ENCODE measurements around the gene WWTR1. TPM values are rescaled to one million over a fixed set of nuclear protein-coding genes. Genes with fewer than 3 reads are reported as not detected.
A peak's percentile ranks its signal among the peaks of the same experiment; 100 is the strongest.

Gene WWTR1
- total and polyA plus RNA-seq, 4 experiments from 2014 or later: 0.41 to 1.2 (median 1.1) TPM; not detected in 1

DNA sequence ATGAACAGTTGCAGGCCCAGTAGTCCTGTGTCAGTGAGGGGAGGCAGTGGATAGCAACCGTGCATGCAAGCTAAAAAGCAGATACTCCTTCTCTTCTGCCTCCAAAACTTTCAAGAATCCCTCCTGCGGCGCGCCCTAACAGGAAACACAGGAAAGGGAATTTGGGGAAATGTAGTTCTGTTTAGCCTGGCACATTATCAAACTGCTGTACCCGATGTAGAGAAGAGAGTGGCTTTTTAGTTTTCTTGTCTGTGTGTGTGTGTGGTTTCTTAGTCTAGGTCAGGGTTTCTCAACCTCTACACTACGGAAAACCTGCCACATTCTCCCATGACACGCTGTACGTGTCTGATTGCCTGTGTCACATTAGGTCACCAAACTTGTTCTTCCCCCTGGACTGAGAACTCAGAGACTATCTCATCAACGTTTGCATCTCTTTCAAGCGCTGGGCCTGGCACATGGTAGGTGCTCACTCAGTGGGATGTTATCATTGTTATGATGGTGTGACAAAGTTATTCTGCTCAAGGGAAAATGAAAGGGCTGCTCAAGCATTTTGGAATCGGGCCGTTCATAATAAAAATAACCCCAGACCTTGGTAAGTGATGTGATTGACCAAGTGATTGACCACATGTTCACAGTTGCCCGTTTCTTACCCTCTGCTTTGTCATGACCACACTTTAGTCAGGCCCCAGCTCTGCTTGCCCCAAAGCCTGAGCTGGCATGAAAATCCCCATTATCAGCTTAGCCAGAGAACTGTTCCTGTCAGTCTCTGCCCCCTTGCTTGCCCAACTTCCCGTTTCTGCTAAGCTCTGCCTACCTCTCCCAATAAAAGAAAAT is 150.1 kb downstream of the WWTR1 start:
- H3K9me3 ChIP-seq (ENCODE audit: control insufficient read depth in 1 of 2, low read length in 2 of 2): no peaks in the 10 kb centered on the region
- Mint-ChIP-seq H3K9me3 (peaks cover 0 to 2% (median 0%) of the 10 kb centered on the region in 8 donors), H3K4me3 (peak overlapping the region in 3 of 8 donors; percentile 10 to 36 (median 22)), H3K36me3 (no peaks in the 10 kb centered on the region), H3K4me1 (peaks cover 0 to 10% (median 6%) of the 10 kb centered on the region in 4 donors), H3K27me3 (peaks cover 2 to 18% of the 10 kb centered on the region in 2 donors), H3K27ac (no peak overlapping the region)
- H3K4me1 ChIP-seq (ENCODE audit: insufficient read depth, low read length): no peaks in the 10 kb centered on the region
- CTCF ChIA-PET (ENCODE audit: partially characterized antibody): no interaction called here
- DNase-seq: no peak
- intact Hi-C loops (cut with micrococcal nuclease): no loop called here
- no peak overlapping the region for H3K4me3 ChIP-seq (ENCODE audit: low read length in 2 of 2)
- no peak overlapping the region for H3K27ac ChIP-seq (ENCODE audit: low read depth, low read length)
- no peaks in the 10 kb centered on the region for H3K27me3 ChIP-seq (ENCODE audit: insufficient read depth, low read length)
- POLR2A ChIA-PET (ENCODE audit: partially characterized antibody): no interaction called here
- no peaks in the 10 kb centered on the region for H3K36me3 ChIP-seq (ENCODE audit: insufficient read depth, low read length)

DNA sequence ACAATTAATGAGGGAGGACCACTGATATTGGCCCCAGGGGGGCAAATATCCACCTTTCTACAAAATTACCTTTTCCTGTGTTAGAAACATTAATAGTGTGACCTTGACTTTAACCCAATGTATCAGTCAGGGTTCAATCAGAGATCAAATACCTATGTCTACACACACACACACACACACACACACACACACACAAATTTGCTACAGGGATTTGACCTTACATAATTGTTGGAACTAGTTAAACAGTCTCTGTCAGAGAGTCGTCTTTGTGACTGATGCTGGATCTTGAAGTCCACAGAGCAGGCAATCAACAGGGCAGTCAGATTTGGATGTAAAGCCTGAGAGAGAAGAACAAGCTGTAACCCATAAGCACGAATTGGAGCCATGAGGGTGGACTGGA is 150.9 kb downstream of the WWTR1 start:
- H3K27ac ChIP-seq (ENCODE audit: low read depth, low read length): no peak overlapping the region
- peaks cover 0 to 2% (median 0%) of the 10 kb centered on the region in 8 donors for H3K9me3 Mint-ChIP-seq
- no peak overlapping the region for H3K4me3 Mint-ChIP-seq
- H3K4me1 ChIP-seq (ENCODE audit: insufficient read depth, low read length): no peaks in the 10 kb centered on the region
- H3K27me3 ChIP-seq (ENCODE audit: insufficient read depth, low read length): no peaks in the 10 kb centered on the region
- no peaks in the 10 kb centered on the region for H3K36me3 ChIP-seq (ENCODE audit: insufficient read depth, low read length)
- ChIA-PET POLR2A (ENCODE audit: partially characterized antibody) (no interaction called here), CTCF (ENCODE audit: partially characterized antibody) (no interaction called here)
- H3K27ac Mint-ChIP-seq: no peak overlapping the region
- peaks cover 0 to 9% (median 2%) of the 10 kb centered on the region in 4 donors for H3K4me1 Mint-ChIP-seq
- no peaks in the 10 kb centered on the region for H3K9me3 ChIP-seq (ENCODE audit: control insufficient read depth in 1 of 2, low read length in 2 of 2)
- no peak overlapping the region for H3K4me3 ChIP-seq (ENCODE audit: low read length in 2 of 2)
- no peak for DNase-seq
- H3K36me3 Mint-ChIP-seq: no peaks in the 10 kb centered on the region
- H3K27me3 Mint-ChIP-seq: peaks cover 2 to 12% of the 10 kb centered on the region in 2 donors
- intact Hi-C loops (cut with micrococcal nuclease): no loop called here

DNA sequence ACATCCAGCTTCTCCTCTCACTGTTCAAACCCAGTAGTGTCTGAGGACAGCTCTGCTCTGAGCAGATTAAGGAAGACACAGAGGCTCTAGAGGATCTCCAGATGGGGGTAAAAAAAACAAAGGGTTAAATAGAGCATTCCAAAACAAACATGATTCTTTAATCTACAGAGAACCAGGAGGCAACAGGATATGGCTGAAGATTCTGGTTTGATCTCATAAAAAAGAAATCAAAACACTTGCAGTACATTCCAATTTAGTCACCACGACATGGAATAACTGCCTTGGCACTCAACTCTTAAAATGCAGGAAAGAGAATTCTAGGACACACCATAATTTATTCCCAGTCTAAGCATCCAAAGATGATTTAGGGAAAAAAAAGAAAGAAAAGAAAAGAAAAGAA is 151.3 kb downstream of the WWTR1 start:
- Mint-ChIP-seq H3K4me3 (no peak overlapping the region), H3K4me1 (peaks cover 0 to 9% (median 2%) of the 10 kb centered on the region in 4 donors), H3K27me3 (peaks cover 2 to 12% of the 10 kb centered on the region in 2 donors), H3K9me3 (peaks cover 0 to 2% (median 0%) of the 10 kb centered on the region in 8 donors), H3K36me3 (no peaks in the 10 kb centered on the region), H3K27ac (peak overlapping the region in 1 of 7 donors; percentile 7)
- no peak overlapping the region for H3K4me3 ChIP-seq (ENCODE audit: low read length in 2 of 2)
- intact Hi-C loops (cut with micrococcal nuclease): no loop called here
- no peaks in the 10 kb centered on the region for H3K9me3 ChIP-seq (ENCODE audit: control insufficient read depth in 1 of 2, low read length in 2 of 2)
- no peak overlapping the region for H3K27ac ChIP-seq (ENCODE audit: low read depth, low read length)
- H3K4me1 ChIP-seq (ENCODE audit: insufficient read depth, low read length): no peaks in the 10 kb centered on the region
- CTCF ChIA-PET (ENCODE audit: partially characterized antibody): interaction anchor here (0.9 to 1.0 kb wide), 2 partner anchors 16 to 265 kb away, joined by 3 to 4 read pairs; no protein-coding TSS in a partner anchor
- no peaks in the 10 kb centered on the region for H3K36me3 ChIP-seq (ENCODE audit: insufficient read depth, low read length)
- POLR2A ChIA-PET (ENCODE audit: partially characterized antibody): no interaction called here
- no peak for DNase-seq
- H3K27me3 ChIP-seq (ENCODE audit: insufficient read depth, low read length): no peaks in the 10 kb centered on the region

GRCh38 chr3:149502438-149502837 is 155.4 kb downstream of the WWTR1 start:
- H3K27me3 Mint-ChIP-seq: peaks cover 0 to 16% of the 10 kb centered on the region in 2 donors
- CTCF ChIA-PET (ENCODE audit: partially characterized antibody): interaction anchor here (1.0 to 2.0 kb wide), 2 partner anchors 8 to 12 kb away, joined by 4 to 7 read pairs; no protein-coding TSS in a partner anchor
- no peaks in the 10 kb centered on the region for H3K4me1 Mint-ChIP-seq
- H3K27ac ChIP-seq (ENCODE audit: low read depth, low read length): no peak overlapping the region
- no peaks in the 10 kb centered on the region for H3K36me3 Mint-ChIP-seq
- no peaks in the 10 kb centered on the region for H3K4me1 ChIP-seq (ENCODE audit: insufficient read depth, low read length)
- H3K36me3 ChIP-seq (ENCODE audit: insufficient read depth, low read length): no peaks in the 10 kb centered on the region
- H3K4me3 ChIP-seq (ENCODE audit: low read length in 2 of 2): no peak overlapping the region
- H3K27ac Mint-ChIP-seq: no peak overlapping the region
- H3K9me3 Mint-ChIP-seq: no peaks in the 10 kb centered on the region
- POLR2A ChIA-PET (ENCODE audit: partially characterized antibody): no interaction called here
- no peak for DNase-seq
- H3K4me3 Mint-ChIP-seq: no peak overlapping the region
- intact Hi-C loops (cut with micrococcal nuclease): no loop called here
- H3K27me3 ChIP-seq (ENCODE audit: insufficient read depth, low read length): no peaks in the 10 kb centered on the region
- H3K9me3 ChIP-seq (ENCODE audit: control insufficient read depth in 1 of 2, low read length in 2 of 2): no peaks in the 10 kb centered on the region

GRCh38 chr3:149501524-149501923 is 156.3 kb downstream of the WWTR1 start:
- Histone ChIP-seq H3K27me3 (ENCODE audit: insufficient read depth, low read length) (no peaks in the 10 kb centered on the region), H3K4me1 (ENCODE audit: insufficient read depth, low read length) (no peaks in the 10 kb centered on the region), H3K4me3 (ENCODE audit: low read length in 2 of 2) (no peak overlapping the region), H3K27ac (ENCODE audit: low read depth, low read length) (no peak overlapping the region), H3K36me3 (ENCODE audit: insufficient read depth, low read length) (no peaks in the 10 kb centered on the region), H3K9me3 (ENCODE audit: control insufficient read depth in 1 of 2, low read length in 2 of 2) (no peaks in the 10 kb centered on the region)
- no peak for DNase-seq
- Mint-ChIP-seq H3K27me3 (peaks cover 0 to 14% of the 10 kb centered on the region in 2 donors), H3K4me1 (no peaks in the 10 kb centered on the region), H3K27ac (no peak overlapping the region), H3K9me3 (no peaks in the 10 kb centered on the region), H3K36me3 (no peaks in the 10 kb centered on the region), H3K4me3 (no peak overlapping the region)
- intact Hi-C loops (cut with micrococcal nuclease): no loop called here
- ChIA-PET POLR2A (ENCODE audit: partially characterized antibody) (no interaction called here), CTCF (ENCODE audit: partially characterized antibody) (interaction anchor here (0.8 to 2.0 kb wide), 2 partner anchors 9 to 306 kb away, joined by 3 to 7 read pairs; no protein-coding TSS in a partner anchor)

DNA sequence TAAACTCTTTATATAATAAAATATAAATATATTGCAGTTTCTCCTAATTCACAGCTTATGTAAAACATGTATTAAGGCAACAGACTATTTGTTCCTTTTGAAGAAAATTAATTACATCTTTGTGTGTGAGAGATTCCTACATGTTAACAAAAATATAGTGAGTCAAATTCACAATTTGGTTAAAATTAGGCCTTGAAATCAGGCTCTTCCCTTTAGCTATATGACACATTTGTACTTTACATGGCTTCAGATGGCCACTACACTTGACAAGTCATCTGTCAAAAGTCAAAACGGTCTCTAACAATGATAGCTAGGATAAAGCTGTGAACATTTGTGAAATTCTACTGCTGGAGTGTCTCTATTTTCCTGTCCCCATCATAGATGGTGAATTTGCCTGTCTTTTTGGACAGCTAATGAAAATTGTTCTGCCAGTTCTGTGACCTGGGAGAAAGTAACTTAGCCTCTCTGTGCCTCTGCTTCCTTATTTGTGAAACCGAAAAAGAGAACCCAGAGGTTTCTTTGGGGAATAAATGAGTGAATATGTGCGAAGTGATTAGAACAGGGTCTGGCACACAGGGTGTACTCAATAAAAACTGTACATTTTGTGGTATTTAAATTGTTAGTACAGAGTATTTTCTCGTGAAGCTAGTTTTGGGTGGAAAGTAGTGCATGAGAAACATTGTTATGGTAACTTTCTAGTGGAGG is 159.7 kb downstream of the WWTR1 start:
- ChIA-PET POLR2A (ENCODE audit: partially characterized antibody) (no interaction called here), CTCF (ENCODE audit: partially characterized antibody) (interaction anchor here (2.1 kb wide), 1 partner anchor 273 kb away, joined by 4 read pairs; no protein-coding TSS in a partner anchor)
- H3K4me1 Mint-ChIP-seq: no peaks in the 10 kb centered on the region
- intact Hi-C loops (cut with micrococcal nuclease): no loop called here
- Histone ChIP-seq H3K9me3 (ENCODE audit: control insufficient read depth in 1 of 2, low read length in 2 of 2) (no peaks in the 10 kb centered on the region), H3K27ac (ENCODE audit: low read depth, low read length) (no peak overlapping the region), H3K4me1 (ENCODE audit: insufficient read depth, low read length) (no peaks in the 10 kb centered on the region), H3K36me3 (ENCODE audit: insufficient read depth, low read length) (no peaks in the 10 kb centered on the region), H3K4me3 (ENCODE audit: low read length in 2 of 2) (no peak overlapping the region), H3K27me3 (ENCODE audit: insufficient read depth, low read length) (peaks cover 4% of the 10 kb centered on the region)
- no peak overlapping the region for H3K27ac Mint-ChIP-seq
- DNase-seq: no peak
- no peaks in the 10 kb centered on the region for H3K36me3 Mint-ChIP-seq
- H3K27me3 Mint-ChIP-seq: peaks cover 0 to 19% of the 10 kb centered on the region in 2 donors
- no peak overlapping the region for H3K4me3 Mint-ChIP-seq
- H3K9me3 Mint-ChIP-seq: no peaks in the 10 kb centered on the region

DNA sequence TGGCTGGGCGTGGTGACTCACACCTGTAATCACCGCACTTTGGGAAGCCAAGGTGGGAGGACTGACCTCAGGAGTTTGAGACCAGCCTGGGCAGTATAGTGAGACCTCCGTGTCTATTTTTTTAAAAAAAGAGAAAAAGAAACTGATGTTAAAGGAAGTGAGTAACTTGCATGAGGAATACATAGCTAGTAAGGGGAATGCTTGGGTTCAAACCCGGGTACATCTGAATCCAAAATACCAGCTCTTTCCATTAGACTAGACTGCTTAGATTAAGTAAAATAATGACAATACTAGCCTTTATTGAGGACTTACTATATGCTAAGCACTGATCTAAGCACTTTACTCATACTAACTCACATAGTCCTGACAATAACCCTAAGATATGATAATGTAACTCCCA is 160.9 kb downstream of the WWTR1 start:
- POLR2A ChIA-PET (ENCODE audit: partially characterized antibody): no interaction called here
- Histone ChIP-seq H3K36me3 (ENCODE audit: insufficient read depth, low read length) (no peaks in the 10 kb centered on the region), H3K27me3 (ENCODE audit: insufficient read depth, low read length) (peaks cover 4% of the 10 kb centered on the region), H3K27ac (ENCODE audit: low read depth, low read length) (no peak overlapping the region), H3K9me3 (ENCODE audit: control insufficient read depth in 1 of 2, low read length in 2 of 2) (no peaks in the 10 kb centered on the region), H3K4me3 (ENCODE audit: low read length in 2 of 2) (no peak overlapping the region), H3K4me1 (ENCODE audit: insufficient read depth, low read length) (no peaks in the 10 kb centered on the region)
- Mint-ChIP-seq H3K27me3 (peaks cover 4 to 17% of the 10 kb centered on the region in 2 donors), H3K36me3 (no peaks in the 10 kb centered on the region), H3K27ac (no peak overlapping the region), H3K4me1 (no peaks in the 10 kb centered on the region), H3K9me3 (no peaks in the 10 kb centered on the region), H3K4me3 (no peak overlapping the region)
- DNase-seq: no peak
- intact Hi-C loops (cut with micrococcal nuclease): no loop called here
- CTCF ChIA-PET (ENCODE audit: partially characterized antibody): interaction anchor here (2.1 kb wide), 1 partner anchor 274 kb away, joined by 4 read pairs; no protein-coding TSS in a partner anchor
